H1 (cell line): ENCODE measurements around the gene POLR2F. TPM values are rescaled to one million over a fixed set of nuclear protein-coding genes. Genes with fewer than 3 reads are reported as not detected.

Source experiments
- CTCF ChIA-PET: fragments of 300-600 bp; sonication (Branson Sonifier 250); formaldehyde crosslinking; loops from one replicate; lab custom pipeline; 2021; ENCODE audit not compliant: partially characterized antibody; lab: Charles Lee
- POLR2A ChIA-PET: fragments of 300-600 bp; sonication (Branson Sonifier 250); formaldehyde crosslinking; loops from one replicate; lab custom pipeline; 2021; ENCODE audit warnings: inconsistent platforms; ENCODE audit not compliant: partially characterized antibody; lab: Charles Lee
- DNase-seq, 2 experiments: peaks; one replicate each; pipeline versions ENCODE4 v3.0.0 to v3.0.0-alpha.2; 2010 to 2022; ENCODE audit warnings: low spot score in 2 of 2, low read depth in 1 of 2, mixed read lengths in 1 of 2
- FAIRE-seq: peaks from 2 replicates; lab custom pipeline; 2011; peaks lifted over from hg19 to GRCh38; lab: Jason Lieb, UNC
- H2AFZ ChIP-seq: 2 replicates; pipeline ENCODE4 v1.8.1; 2012; ENCODE audit warnings: low read length, inconsistent platforms
- H2AK5ac ChIP-seq: 2 replicates; pipeline ENCODE4 v1.6.1; 2013; ENCODE audit warnings: low read depth, low read length
- H2BK120ac ChIP-seq: replicated peaks from 2 replicates; pipeline ENCODE3; 2013; ENCODE audit warnings: low read depth, low read length, inconsistent platforms
- H2BK12ac ChIP-seq: 2 replicates; pipeline ENCODE4 v1.6.1; 2013; ENCODE audit warnings: low read depth, low read length
- H2BK15ac ChIP-seq: 2 replicates; pipeline ENCODE4 v1.6.1; 2013; ENCODE audit warnings: low read length
- H2BK20ac ChIP-seq: 2 replicates; pipeline ENCODE4 v1.6.1; 2013; ENCODE audit warnings: low read length
- H2BK5ac ChIP-seq: 2 replicates; pipeline ENCODE4 v1.6.1; 2013; ENCODE audit warnings: low read depth, low read length
- H3K14ac ChIP-seq: 2 replicates; pipeline ENCODE4 v1.6.1; 2013; ENCODE audit warnings: inconsistent platforms; ENCODE audit not compliant: insufficient read length
- H3K18ac ChIP-seq: 2 replicates; pipeline ENCODE4 v1.6.1; 2013; ENCODE audit warnings: low read length; ENCODE audit errors: extremely low read depth
- H3K23ac ChIP-seq: 2 replicates; pipeline ENCODE4 v1.6.1; 2013; ENCODE audit warnings: inconsistent platforms; ENCODE audit not compliant: insufficient read length
- H3K23me2 ChIP-seq: 2 replicates; pipeline ENCODE4 v1.6.1; 2013; ENCODE audit warnings: low read depth, low read length
- H3K27ac ChIP-seq: 2 replicates; pipeline ENCODE4 v1.6.1; 2011; ENCODE audit warnings: low read depth, low read length, inconsistent platforms
- H3K27me3 ChIP-seq, 4 experiments: replicated peaks in 1 of 4; 1 replicate in 1 of 4; 2 replicates in 3 of 4; pipeline versions ENCODE4 v1.6.1 to v1.8.1; 2011 to 2013; ENCODE audit warnings: low read length in 3 of 4, mild to moderate bottlenecking in 3 of 4, inconsistent platforms in 2 of 4, mixed read lengths in 2 of 4, moderate library complexity in 1 of 4; ENCODE audit not compliant: control insufficient read depth in 3 of 4, insufficient read depth in 3 of 4; ENCODE audit errors: extremely low read depth in 1 of 4
- H3K36me3 ChIP-seq, 4 experiments: 2 replicates each; pipeline versions ENCODE4 v1.6.1 to v1.8.1; 2011 to 2013; ENCODE audit warnings: mild to moderate bottlenecking in 4 of 4, low read length in 3 of 4, moderate library complexity in 2 of 4, control low read depth in 1 of 4, inconsistent platforms in 1 of 4; ENCODE audit not compliant: insufficient read depth in 4 of 4, control insufficient read depth in 2 of 4
- H3K4ac ChIP-seq: replicated peaks from 2 replicates; pipeline ENCODE3; 2013; ENCODE audit warnings: low read length, low read depth, mixed read lengths, inconsistent platforms; ENCODE audit not compliant: insufficient read length
- H3K4me1 ChIP-seq, 4 experiments: replicated peaks in 1 of 4; 1 replicate in 1 of 4; 2 replicates in 3 of 4; pipeline versions ENCODE4 v1.6.1 to v1.8.1; 2011 to 2013; ENCODE audit warnings: low read length in 3 of 4, inconsistent platforms in 2 of 4, mixed read lengths in 1 of 4; ENCODE audit not compliant: insufficient read depth in 4 of 4, control insufficient read depth in 3 of 4
- H3K4me2 ChIP-seq, 2 experiments: 2 replicates each; pipeline versions ENCODE4 v1.6.1 to v1.8.1; 2011 to 2013; ENCODE audit warnings: low read depth in 2 of 2, low read length in 2 of 2, control low read depth in 1 of 2, inconsistent platforms in 1 of 2, mild to moderate bottlenecking in 1 of 2; ENCODE audit not compliant: insufficient read depth in 1 of 2
- H3K4me3 ChIP-seq, 4 experiments: fragments of 200-600, 300-600 bp in 1 of 4; sonication (generic), shearing (Covaris generic), sonication (Bioruptor Twin) in 1 of 4; 2 replicates each; pipeline versions ENCODE4 v1.5.1 to v1.8.1; 2011 to 2016; ENCODE audit warnings: low read length in 4 of 4, low read depth in 3 of 4, control low read depth in 2 of 4, inconsistent platforms in 2 of 4, mild to moderate bottlenecking in 2 of 4, mixed read lengths in 1 of 4, moderate library complexity in 1 of 4; ENCODE audit not compliant: insufficient read depth in 2 of 4; ENCODE audit errors: extremely low read depth in 1 of 4
- H3K56ac ChIP-seq: replicated peaks from 2 replicates; pipeline ENCODE3; 2013; ENCODE audit warnings: low read depth, mild to moderate bottlenecking, mixed read lengths, low read length, inconsistent platforms; ENCODE audit not compliant: insufficient read length
- H3K79me1 ChIP-seq: 2 replicates; pipeline ENCODE4 v1.6.1; 2013; ENCODE audit warnings: low read depth, low read length, control low read depth
- H3K79me2 ChIP-seq, 2 experiments: 2 replicates each; pipeline versions ENCODE4 v1.6.1 to v1.8.1; 2012 to 2013; ENCODE audit warnings: low read length in 2 of 2, mild to moderate bottlenecking in 2 of 2, inconsistent platforms in 1 of 2; ENCODE audit not compliant: insufficient read depth in 2 of 2, control insufficient read depth in 1 of 2
- H3K9ac ChIP-seq, 4 experiments: replicated peaks in 1 of 4; 1 replicate in 1 of 4; 2 replicates in 3 of 4; pipeline versions ENCODE4 v1.6.1 to v1.8.1; 2011 to 2013; ENCODE audit warnings: low read depth in 3 of 4, low read length in 3 of 4, control low read depth in 2 of 4, mild to moderate bottlenecking in 2 of 4, moderate library complexity in 2 of 4, inconsistent platforms in 1 of 4; ENCODE audit errors: extremely low read depth in 1 of 4
- H3K9me3 ChIP-seq, 2 experiments: 2 replicates each; pipeline versions ENCODE4 v1.6.1 to v1.8.1; 2012 to 2013; ENCODE audit warnings: mild to moderate bottlenecking in 2 of 2, moderate library complexity in 2 of 2, control low read depth in 1 of 2, inconsistent platforms in 1 of 2, low read depth in 1 of 2, low read length in 1 of 2, mixed read lengths in 1 of 2; ENCODE audit not compliant: insufficient read depth in 2 of 2
- H4K20me1 ChIP-seq, 2 experiments: replicated peaks in 1 of 2; 2 replicates each; pipeline versions ENCODE3 to v1.8.1; 2011 to 2013; ENCODE audit warnings: inconsistent platforms in 2 of 2, low read length in 2 of 2, mild to moderate bottlenecking in 1 of 2; ENCODE audit not compliant: insufficient read depth in 2 of 2, control insufficient read depth in 1 of 2
- H4K5ac ChIP-seq: 2 replicates; pipeline ENCODE4 v1.6.1; 2013; ENCODE audit warnings: low read length, low read depth, mixed read lengths, inconsistent platforms; ENCODE audit not compliant: insufficient read length
- H4K8ac ChIP-seq: 2 replicates; pipeline ENCODE4 v1.8.0; 2013; ENCODE audit warnings: mild to moderate bottlenecking, moderate library complexity, low read length, inconsistent platforms; ENCODE audit not compliant: insufficient read depth; ENCODE audit errors: extremely low read depth
- H4K91ac ChIP-seq: replicated peaks from 2 replicates; pipeline ENCODE3; 2013; ENCODE audit warnings: low read length, mixed read lengths, inconsistent platforms; ENCODE audit not compliant: insufficient read length
- EP300 ChIP-seq, 2 experiments: IDR thresholded peaks; 1 replicate in 1 of 2; 2 replicates in 1 of 2; pipeline ENCODE4 v1.6.1; 2011 to 2012; ENCODE audit warnings: low read depth in 2 of 2, low read length in 2 of 2, mild to moderate bottlenecking in 2 of 2, borderline replicate concordance in 1 of 2, inconsistent platforms in 1 of 2, moderate library complexity in 1 of 2
- HDAC6 ChIP-seq: IDR thresholded peaks from one replicate; pipeline ENCODE4 v1.7.1; 2012; ENCODE audit warnings: low read depth, mild to moderate bottlenecking, inconsistent platforms, low read length, moderate library complexity
- RXRA ChIP-seq: IDR thresholded peaks from 2 replicates; pipeline ENCODE4 v1.6.1; 2011; ENCODE audit warnings: low read depth, mild to moderate bottlenecking, low read length, moderate library complexity; ENCODE audit not compliant: insufficient read depth
- WGBS, 2 experiments: shearing (Covaris generic) in 1 of 2; methylation state at CpG; one replicate each; pipeline versions ENCODE4 v1.1.6 to v1.1.7; 2013 to 2015; ENCODE audit warnings: low lambda C conversion rate in 2 of 2, mixed read lengths in 2 of 2, inconsistent platforms in 1 of 2, low coverage in 1 of 2, missing lambda C conversion rate in 1 of 2; ENCODE audit not compliant: insufficient replicate concordance in 2 of 2, insufficient coverage in 1 of 2, insufficient read length in 1 of 2; ENCODE audit errors: extremely low coverage in 1 of 2, missing lambda C conversion rate in 1 of 2; 5-methylcytosine and 5-hydroxymethylcytosine counted together
- polyA plus RNA-seq, 7 experiments: library from polyadenylated mRNA; depleted of rRNA in 3 of 7; stranded (reverse) in 5 of 7; unstranded in 2 of 7; fragments of >200 nt in 5 of 7; fragments of 200-250 nt in 2 of 7; gene quantifications; 1 replicate in 5 of 7; 2 replicates in 1 of 7; 4 replicates in 1 of 7; pipeline versions ENCODE4 v1.2.1 to v1.2.3, GENCODE V29; 2011 to 2013; ENCODE audit warnings: missing spikeins in 2 of 7, mixed read lengths in 2 of 7
- total RNA-seq: library from RNA; stranded (reverse); fragmentation: NEBNext Ultra II Directional; extraction: Animal tissue kit (Norgen Biotek cat#: 25700); gene quantifications from 2 replicates; pipeline ENCODE4 v1.2.1, GENCODE V29; 2021

POLR2F gene
- total and polyA plus RNA-seq, 2 of the 8 experiments (the other 6 are each of a cell fraction or from before 2014, with no cell fraction given), result 150 to 176 TPM

GRCh38 chr22:37932821-37933578 is 20.5 kb upstream of the POLR2F start:
- peak overlapping the region; percentile 6; the same call in 1 of the 2 replicates for H2BK5ac ChIP-seq
- no peak overlapping the region for H3K4me2 ChIP-seq
- H2BK12ac ChIP-seq, result 0 out of 2 replicates have a peak overlapping the region, but pooled peaks have one; percentile 19
- H4K5ac ChIP-seq, result no peak overlapping the region
- no peaks in the 10 kb centered on the region for H3K9me3 ChIP-seq
- no peak overlapping the region for H4K91ac ChIP-seq
- H2AFZ ChIP-seq, result no peak overlapping the region
- H2BK20ac ChIP-seq, result no peak overlapping the region
- no peak overlapping the region for H3K23ac ChIP-seq
- no peak for FAIRE-seq
- peak overlapping the region in 1 of 4 experiments; percentile 13; a peak in 1 of 7 replicates for H3K9ac ChIP-seq
- DNase-seq, result no peak
- H2BK120ac ChIP-seq, result no peak overlapping the region
- no peaks in the 10 kb centered on the region; the same call in 1 of the 2 replicates for H3K79me1 ChIP-seq
- H3K27me3 ChIP-seq, result no peaks in the 10 kb centered on the region
- no peak overlapping the region for H3K4me3 ChIP-seq
- no peaks in the 10 kb centered on the region for H3K23me2 ChIP-seq
- H3K36me3 ChIP-seq, result peaks cover 0 to 9% (median 4%) of the 10 kb centered on the region in 4 experiments; a peak in 6 of 8 replicates
- H3K56ac ChIP-seq, result no peak overlapping the region
- WGBS, 2 experiments, result 93% methylated on average over 21 of the region's 21 CpGs; no CpG with 5 or more reads in 1 of the 2 experiments
- H3K4ac ChIP-seq, result no peak overlapping the region
- H3K27ac ChIP-seq, result no peak overlapping the region
- H3K14ac ChIP-seq, result no peak overlapping the region
- no peak overlapping the region for H2BK15ac ChIP-seq
- H3K4me1 ChIP-seq, result peaks cover 0 to 5% (median 3%) of the 10 kb centered on the region in 4 experiments; a peak in 5 of 7 replicates
- no peak for TF ChIP-seq RXRA
- TF ChIP-seq HDAC6, result no peak
- TF ChIP-seq EP300 (IDR thresholded peaks at IDR 0.05; ENCODE audit: borderline replicate concordance in 1 of 2, low read depth in 2 of 2, low read length in 2 of 2), result no peak
- TF ChIP-seq, all 59 proteins: peak for 0
- Histone ChIP-seq H2AK5ac (no peak overlapping the region), H3K18ac (no peak overlapping the region), H3K79me2 (no peaks in the 10 kb centered on the region), H4K8ac (no peak overlapping the region; the same call in 1 of the 2 replicates), H4K20me1 (peaks cover 0 to 12% of the 10 kb centered on the region in 2 experiments)
- CTCF ChIA-PET, result interaction anchor here (0.6 to 10.4 kb wide), 23 partner anchors 8 to 160 kb away, joined by 3 to 158 read pairs (median 4); partner anchors contain the start of gene GALR3
- POLR2A ChIA-PET, result interaction anchor here (0.7 to 3.1 kb wide), 6 partner anchors 15 to 116 kb away, joined by 3 to 11 read pairs (median 3); partner anchors contain the start of genes C22orf23 and POLR2F
